NCI-H1436 (cell line): ENCODE results near the gene SDK2.
A peak's percentile ranks its signal among the peaks of the same experiment; 100 is the strongest.
"Not testable (repeated sequence)": the region's sequence is repeated elsewhere in the genome, so short reads cannot be mapped to it uniquely, and the experiment has no call there.

ENCODE experiments used
- DNase-seq: peaks from one replicate; lab custom pipeline; 2025; lab: John Stamatoyannopoulos, UW

Gene SDK2

GRCh38 chr17:73459980-73460379, 184.3 kb downstream of the SDK2 start:
- no peak for DNase-seq

GRCh38 chr17:73455767-73456166, 188.5 kb downstream of the SDK2 start:
- no peak for DNase-seq

- DNase-seq, result no peak
Observed at GRCh38 chr17:73455050-73455687, 189.1 kb downstream of the SDK2 start.

- DNase-seq, result not testable (repeated sequence)
Observed at GRCh38 chr17:73453494-73453893, 190.8 kb downstream of the SDK2 start.

GRCh38 chr17:73453090-73453489, 191.2 kb downstream of the SDK2 start:
- DNase-seq, result no peak

- no peak for DNase-seq
Observed at GRCh38 chr17:73452009-73452408, 192.2 kb downstream of the SDK2 start.

- DNase-seq, result no peak
Observed at GRCh38 chr17:73447319-73447718, 196.9 kb downstream of the SDK2 start.

- DNase-seq, result no peak
Observed at GRCh38 chr17:73446617-73447016, 197.6 kb downstream of the SDK2 start.

GRCh38 chr17:73445466-73445865, 198.8 kb downstream of the SDK2 start:
- DNase-seq, result no peak

- DNase-seq, result no peak
Observed at GRCh38 chr17:73444021-73444420, 200.2 kb downstream of the SDK2 start.

GRCh38 chr17:73439597-73439996, 204.6 kb downstream of the SDK2 start:
- DNase-seq, result no peak

- no peak for DNase-seq
Observed at GRCh38 chr17:73437826-73438225, 206.4 kb downstream of the SDK2 start.

- DNase-seq, result no peak
Observed at GRCh38 chr17:73436954-73437353, 207.3 kb downstream of the SDK2 start.

GRCh38 chr17:73435412-73435811, 208.8 kb downstream of the SDK2 start:
- no peak for DNase-seq

- DNase-seq, result no peak
Observed at GRCh38 chr17:73434154-73434553, 210.1 kb downstream of the SDK2 start.

- DNase-seq, result no peak
Observed at GRCh38 chr17:73433501-73433900, 210.7 kb downstream of the SDK2 start.

- no peak for DNase-seq
Observed at GRCh38 chr17:73432624-73433190, 211.5 kb downstream of the SDK2 start.

GRCh38 chr17:73431401-73432205, 212.6 kb downstream of the SDK2 start:
- no peak for DNase-seq

GRCh38 chr17:73430848-73431247, 213.4 kb downstream of the SDK2 start:
- DNase-seq, result no peak

- no peak for DNase-seq
Observed at GRCh38 chr17:73430165-73430680, 214.0 kb downstream of the SDK2 start.

- peak; percentile 92 for DNase-seq
Observed at GRCh38 chr17:73429440-73430164, 214.6 kb downstream of the SDK2 start.

GRCh38 chr17:73427198-73427597, 217.0 kb downstream of the SDK2 start:
- DNase-seq, result no peak
